Uterus (tissue), 2 donors: ENCODE measurements around the gene COL4A2.

Experiments
- CTCF ChIP-seq, 4 experiments: fragments of 200-600 bp in 2 of 4; fragments of 450-650 bp in 2 of 4; sonication (generic) in 2 of 4; IDR thresholded peaks; one replicate each; pipeline ENCODE4 v1.5.1; 2016 to 2019; ENCODE audit warnings: antibody characterized with exemption in 4 of 4, mild to moderate bottlenecking in 2 of 4, moderate library complexity in 1 of 4
- POLR2A ChIP-seq, 2 donors: fragments of 450-650 bp; IDR thresholded peaks; one replicate each; pipeline ENCODE4 v1.6.1; 2016; ENCODE audit warnings: antibody characterized with exemption in 2 of 2, mild to moderate bottlenecking in 1 of 2, moderate library complexity in 1 of 2

- TF ChIP-seq CTCF (IDR thresholded peaks at IDR 0.05) = no peak
- no peak for TF ChIP-seq POLR2A (IDR thresholded peaks at IDR 0.05)
Observed at GRCh38 chr13:110311443-110312338, 4.6 kb downstream of the COL4A2 start.
